ENCODE results near the gene HS2ST1.

HS2ST1 gene

DNA sequence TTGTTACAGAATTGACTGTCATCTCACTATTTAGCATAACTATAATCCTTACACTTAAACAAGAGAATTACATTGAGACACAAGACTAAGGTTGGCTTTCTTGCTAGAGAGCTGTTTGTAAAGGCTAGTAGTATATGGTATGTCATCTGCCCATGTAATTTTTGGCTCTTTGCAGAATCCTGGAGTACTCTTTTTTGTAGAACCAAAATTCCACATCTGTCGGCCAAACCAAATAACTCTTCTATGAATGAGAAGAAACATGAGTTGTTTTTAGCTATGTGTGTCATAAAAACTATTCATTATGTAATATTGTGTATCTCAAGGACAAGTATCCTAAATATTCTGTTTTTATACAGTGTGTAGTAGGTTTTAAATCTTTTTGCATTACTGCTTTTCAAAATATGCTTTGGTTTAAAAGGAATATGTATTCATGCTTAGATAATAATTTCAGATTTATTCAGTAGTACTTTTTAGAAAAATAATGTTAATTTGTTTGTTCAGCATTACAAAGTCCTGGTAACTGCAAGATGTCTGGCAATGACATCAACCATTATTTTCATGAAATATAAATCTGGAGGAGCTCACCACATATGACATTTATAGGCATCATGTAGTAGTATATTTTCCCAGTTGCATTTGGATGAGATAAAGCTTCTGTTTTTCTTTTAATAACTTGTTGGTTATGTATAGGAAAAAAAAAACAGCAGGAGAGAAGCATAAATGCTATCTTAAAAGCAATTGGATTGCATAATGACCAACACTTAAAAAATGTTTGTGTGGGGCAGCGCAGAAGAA lies 159.8 kb downstream of the HS2ST1 start:
- peak; percentile 15 for FAIRE-seq

DNA sequence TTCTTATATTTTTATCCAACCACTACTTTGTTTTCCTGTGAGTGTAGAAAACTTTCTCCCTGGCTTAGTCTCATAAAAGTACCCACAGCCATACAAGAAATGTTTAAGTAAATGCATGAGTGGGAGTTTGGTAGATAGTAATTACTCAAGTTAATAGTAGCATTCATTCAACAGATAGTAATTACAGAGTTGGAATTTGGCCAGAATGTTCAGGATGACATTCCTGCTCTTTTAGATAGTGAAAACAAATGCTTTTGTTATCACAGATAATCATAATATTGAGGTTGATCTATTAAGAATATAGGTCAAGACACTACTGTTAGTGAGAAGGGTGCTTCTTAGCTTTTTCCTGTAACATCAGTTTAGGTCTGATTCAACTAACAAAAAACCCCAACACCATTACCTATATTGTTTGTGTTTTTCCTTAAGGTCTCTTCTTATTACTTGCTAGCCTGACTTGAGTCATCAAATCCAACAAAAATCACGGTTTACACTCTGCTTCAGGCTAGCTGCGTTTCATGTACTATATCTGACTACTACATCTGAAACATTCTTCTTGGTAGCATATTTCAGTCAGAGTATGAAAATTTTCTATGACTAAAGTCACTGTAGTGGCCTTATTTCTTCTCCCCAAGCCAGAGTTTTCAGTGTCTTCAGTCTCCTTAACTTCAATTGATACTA lies 163.7 kb downstream of the HS2ST1 start:
- no peak for FAIRE-seq

DNA sequence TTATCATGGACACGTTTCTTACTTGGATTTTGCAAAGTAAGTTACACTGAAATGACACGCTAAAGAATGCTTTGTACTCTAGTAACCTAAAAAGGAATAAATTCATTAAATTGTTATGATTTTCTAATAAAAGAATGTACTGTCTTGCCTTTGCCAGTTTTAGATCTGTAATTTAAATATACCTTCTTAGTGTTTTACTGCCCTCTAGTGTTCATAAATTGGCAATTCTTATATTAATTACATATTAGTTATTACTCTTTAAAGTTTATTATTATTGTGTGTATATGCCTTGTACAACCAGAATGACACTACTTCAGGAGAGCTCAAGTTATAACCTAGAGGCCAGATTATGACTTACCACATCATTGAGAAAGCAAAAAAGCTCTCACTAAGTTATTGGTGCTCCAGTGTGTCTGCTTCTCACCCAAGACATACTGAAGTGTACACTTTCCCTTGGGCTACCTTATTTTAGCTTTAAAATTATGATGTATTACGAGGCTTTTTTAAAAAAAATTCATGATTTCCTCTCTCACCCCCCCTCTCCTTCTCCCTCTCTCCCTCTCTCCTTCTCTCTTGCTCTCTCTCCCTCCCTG lies 169.9 kb downstream of the HS2ST1 start:
- FAIRE-seq, result peak; percentile 92

DNA sequence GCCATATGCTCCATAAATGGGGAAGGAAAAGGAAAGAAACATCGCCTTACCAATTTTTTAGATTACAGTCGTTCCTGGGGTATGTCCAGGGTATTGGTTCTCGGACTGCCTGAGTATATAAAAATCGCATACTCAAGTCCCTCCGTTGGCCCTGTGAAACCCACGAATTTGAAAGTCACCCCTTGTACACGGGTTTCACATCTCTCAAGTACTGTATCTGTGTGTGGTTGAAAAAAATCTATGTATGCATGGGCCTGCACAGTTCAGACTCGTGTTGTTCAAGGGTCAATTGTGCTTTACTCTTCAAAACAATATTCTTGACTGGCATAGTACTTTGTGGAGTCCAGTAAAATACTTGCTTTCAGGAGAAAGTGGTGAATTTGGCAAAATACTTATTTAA lies 171.7 kb downstream of the HS2ST1 start:
- FAIRE-seq, result no peak

DNA sequence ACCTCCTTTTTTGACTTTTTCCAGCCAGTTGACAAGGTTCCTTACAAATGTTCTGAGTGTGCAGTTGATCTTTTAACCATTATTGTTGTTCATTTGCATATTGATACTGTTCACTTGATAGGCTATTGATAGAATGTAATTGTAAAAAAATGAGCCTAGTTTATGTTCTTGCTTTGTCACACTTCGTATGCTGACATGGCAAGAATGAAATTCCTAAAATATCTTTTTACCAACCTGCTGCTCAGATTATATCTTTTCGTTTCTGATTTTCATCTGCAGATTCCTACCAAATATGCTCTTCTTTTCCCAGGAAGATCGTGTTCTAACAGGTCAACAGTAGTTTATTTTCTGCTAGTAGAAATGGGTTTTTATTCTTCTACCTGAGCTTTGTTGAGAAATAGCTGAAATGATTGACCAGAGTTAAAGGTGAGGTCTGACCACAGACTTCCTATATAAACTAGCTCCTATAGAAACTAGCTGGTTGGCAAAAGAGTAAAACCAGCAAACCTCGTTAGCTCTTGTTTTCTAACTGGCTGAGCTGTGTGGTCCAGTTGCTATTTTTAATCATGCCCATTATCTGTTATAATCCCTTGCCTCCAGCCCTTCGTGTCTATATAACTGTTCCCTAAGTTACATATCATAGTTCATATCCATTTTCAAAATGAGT lies 174.8 kb downstream of the HS2ST1 start:
- no peak for FAIRE-seq

DNA sequence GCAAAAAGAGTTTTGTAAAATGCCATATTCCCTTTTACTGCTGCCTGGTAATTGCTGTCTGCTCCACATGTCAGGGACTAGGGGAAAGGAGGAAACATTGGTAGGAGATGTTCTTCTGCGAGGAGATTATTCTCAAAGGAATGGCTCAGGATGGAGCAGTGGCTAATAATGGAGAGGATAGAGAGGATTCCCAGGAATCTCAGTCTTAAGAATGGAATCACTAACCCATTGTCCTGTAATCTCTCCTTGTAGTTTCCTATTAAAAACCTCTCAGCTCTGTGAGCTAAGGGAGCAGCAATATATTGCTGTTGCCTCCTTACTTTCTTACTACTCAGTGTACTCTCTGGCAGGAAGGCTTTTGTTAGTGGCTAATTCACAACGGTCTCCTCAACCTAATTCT lies 175.4 kb downstream of the HS2ST1 start:
- FAIRE-seq, result no peak

DNA sequence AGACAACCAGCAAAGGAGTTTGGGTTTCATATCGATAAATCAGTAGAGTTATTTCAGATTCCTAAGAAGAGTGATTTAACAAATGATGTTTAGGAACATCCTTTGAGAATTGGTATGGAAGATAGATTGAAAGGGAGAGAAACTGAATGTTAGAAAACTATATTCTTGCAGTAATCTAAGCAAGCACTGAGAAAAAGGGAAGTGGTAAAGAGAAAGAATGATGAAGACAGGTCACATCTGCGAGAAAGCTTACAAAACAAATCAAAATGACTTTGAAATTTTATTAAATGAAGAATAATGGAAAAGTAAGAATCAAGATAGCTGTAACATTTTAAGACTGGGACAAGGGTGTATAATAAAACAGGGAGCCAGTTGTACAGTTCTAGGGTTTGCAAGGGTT lies 177.0 kb downstream of the HS2ST1 start:
- no peak for FAIRE-seq

DNA sequence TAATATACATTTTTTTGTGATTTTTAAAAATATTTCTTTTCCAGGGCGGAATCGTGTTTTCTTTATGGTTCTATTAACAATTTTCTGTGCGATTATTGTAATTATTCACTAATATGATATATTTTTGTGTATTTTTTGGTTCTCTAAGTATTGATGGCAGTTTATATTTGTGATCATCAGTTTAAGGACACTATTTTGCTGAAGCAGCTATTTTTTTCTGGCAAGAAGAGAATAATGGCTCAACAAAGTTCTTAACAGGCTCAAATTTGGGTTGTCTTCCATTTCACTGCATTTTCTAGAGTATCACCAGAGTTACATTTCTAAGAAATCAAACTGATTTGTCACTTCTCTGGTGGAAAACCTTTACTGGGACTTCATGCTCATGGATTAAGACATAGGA lies 178.4 kb downstream of the HS2ST1 start:
- no peak for FAIRE-seq

DNA sequence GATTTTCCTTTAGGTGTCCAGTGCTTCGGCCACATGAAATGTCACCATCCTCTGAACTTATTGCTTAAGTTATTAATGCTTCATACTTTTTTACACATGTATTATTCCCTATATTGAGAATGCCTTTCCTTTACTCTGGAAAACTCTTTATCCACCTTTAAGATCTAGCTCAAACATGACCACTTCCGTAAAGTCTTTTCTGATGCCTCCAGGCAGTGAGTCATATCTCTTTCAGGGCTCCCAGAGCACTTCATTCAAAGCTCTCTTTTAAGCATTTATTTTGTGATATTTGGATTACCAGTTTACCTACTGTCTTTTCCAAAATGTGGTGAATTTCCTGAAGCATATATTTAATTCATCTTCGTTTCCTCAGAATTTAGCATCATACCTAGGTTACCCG lies 178.9 kb downstream of the HS2ST1 start:
- no peak for FAIRE-seq

DNA sequence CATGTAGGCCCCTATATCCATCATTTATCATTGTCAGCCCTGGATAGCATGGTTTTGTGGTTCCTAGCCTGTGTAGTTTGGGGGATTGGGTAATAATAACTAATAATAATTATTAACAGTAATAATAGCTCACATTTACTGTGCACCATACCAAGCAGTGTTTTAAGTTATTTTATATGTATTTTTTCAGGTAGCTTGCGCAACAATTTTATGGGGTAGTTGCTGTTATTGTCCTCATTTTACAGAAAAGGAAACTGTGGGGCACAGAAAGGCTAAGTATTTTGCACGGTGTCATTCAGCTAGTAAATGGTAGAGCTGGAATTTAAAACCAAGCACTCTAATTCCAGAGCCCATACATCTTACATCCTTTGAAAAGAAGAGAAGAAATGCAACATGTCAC lies 179.8 kb downstream of the HS2ST1 start:
- FAIRE-seq, result no peak

DNA sequence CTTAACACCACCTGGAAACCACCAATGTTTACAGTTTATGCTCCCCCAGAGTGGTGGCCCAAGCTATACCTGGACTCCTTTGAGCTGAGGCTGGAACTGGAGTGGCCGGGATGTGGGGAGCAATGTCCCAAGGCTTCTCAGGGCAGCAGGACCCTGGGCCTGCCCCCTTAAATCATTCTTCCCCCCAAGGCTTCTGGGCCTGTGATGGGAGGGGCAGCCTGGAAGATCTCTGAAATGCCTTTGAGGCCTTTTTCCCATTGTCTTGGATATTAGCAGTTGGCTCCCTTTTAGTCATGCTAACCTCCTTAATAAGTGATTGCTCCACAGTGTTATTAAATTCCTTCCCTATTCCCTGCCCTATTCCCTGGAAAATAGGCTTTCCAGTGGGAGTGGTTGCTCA lies 185.8 kb downstream of the HS2ST1 start:
- no peak for FAIRE-seq

DNA sequence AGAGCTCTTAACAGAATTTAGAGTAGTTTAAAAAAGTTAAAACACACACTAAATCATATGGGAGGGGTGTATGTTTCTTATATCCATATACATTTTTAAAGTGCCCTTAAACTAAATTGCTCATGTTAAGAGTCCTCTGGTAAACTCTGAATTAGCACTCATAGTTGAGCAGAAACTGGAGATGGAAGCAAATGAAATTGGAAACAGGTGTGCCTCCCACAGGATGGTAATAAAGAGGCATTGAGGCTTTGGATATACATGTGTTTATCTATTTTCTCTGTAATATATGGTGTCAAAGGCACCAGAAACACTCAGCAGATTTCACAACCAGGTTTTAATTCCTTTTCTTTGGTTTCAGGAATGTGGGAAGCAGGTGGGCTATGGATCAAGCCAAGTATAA lies 188.6 kb downstream of the HS2ST1 start:
- no peak for FAIRE-seq

DNA sequence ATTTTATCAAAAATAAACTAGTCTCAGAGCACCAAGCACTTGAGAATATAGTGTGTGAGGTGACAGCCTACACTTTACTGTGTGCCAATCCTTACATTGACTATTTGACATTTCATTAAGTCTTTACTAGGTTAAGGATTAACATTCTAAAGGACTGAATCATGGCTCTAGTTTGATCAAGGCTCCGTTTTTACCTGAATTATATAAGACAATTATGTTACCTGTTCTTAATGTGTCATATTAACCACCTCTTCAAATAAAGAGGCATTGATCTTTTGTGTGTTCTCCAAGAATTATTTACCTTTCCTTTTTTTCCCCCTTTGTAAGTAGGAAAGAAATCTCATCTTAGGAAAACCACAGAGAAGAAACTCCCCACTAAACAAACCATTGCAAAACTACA lies 189.7 kb downstream of the HS2ST1 start:
- FAIRE-seq, result no peak

DNA sequence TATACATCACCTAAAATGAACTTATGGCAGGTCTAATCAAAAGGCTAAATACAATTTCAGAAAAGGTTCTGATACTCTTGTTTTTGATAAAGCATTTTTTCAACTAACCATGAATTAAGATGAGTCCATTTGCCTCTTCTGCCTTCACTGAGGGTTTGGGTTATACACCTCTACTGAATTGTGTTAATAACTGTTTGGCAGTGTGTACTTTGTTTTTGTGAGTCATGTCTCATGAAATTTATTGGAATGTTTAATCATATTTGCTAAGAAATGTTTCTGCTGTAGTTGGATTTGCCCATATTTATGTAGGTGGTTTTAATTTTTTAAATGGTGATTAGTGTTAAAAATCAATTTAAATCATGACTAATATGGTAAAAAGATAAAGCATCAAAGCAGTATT lies 190.5 kb downstream of the HS2ST1 start:
- no peak for FAIRE-seq

DNA sequence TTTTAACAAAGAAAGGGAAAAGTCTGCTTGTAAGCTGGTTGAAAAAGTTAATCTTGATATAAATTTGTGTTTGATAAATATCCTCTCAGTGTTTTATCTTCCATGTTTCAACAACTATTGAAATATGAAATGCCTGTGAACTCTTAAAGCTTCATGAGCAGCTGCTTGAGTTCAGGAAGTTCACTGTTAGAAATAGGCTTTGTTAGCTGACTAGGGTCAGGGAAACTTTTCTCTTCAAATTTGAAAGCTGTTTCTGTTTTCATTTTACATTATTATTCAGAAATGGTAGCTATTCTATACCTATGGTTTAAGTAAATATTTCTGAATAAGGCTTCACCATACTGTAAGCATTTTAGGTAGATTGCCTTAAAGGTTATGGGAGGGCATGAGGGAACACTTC lies 191.7 kb downstream of the HS2ST1 start:
- FAIRE-seq, result no peak

DNA sequence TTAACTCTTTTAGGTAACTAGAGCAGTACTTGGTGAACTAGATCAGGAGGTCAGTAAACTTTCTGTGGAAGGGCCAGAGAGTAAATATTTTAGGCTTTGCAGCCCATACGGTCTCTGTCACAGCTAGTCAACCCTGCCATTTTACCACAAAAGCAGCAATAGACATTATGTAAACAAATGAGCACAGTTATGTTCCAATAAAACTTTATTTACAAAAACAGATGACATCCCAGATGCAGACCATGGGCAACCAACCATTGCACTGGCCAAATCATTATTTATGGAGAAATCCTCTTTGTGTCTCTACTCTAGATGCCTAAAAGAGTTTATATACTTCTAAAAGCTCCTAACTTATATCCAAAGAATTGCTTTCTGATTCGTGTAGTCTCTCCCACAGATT lies 192.4 kb downstream of the HS2ST1 start:
- no peak for FAIRE-seq

DNA sequence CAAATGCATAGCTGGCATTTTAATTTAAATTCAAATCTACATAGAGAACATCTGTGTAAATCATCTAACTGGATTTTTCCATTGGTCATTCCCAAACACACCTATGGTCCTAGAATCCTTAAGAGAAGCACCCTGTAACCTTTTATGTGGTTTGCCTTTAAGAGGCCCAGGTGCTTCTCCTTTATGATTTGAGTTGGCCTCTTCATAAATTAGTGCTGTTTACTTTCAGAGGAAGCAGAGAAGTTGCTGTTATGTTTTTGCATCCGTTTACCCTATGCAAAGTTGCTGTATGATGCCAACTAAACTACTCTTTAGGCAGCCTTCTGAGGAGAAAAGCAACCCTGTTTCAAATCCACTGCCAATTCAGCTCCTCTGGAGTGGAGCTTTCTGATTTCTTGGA lies 193.8 kb downstream of the HS2ST1 start:
- FAIRE-seq, result no peak

DNA sequence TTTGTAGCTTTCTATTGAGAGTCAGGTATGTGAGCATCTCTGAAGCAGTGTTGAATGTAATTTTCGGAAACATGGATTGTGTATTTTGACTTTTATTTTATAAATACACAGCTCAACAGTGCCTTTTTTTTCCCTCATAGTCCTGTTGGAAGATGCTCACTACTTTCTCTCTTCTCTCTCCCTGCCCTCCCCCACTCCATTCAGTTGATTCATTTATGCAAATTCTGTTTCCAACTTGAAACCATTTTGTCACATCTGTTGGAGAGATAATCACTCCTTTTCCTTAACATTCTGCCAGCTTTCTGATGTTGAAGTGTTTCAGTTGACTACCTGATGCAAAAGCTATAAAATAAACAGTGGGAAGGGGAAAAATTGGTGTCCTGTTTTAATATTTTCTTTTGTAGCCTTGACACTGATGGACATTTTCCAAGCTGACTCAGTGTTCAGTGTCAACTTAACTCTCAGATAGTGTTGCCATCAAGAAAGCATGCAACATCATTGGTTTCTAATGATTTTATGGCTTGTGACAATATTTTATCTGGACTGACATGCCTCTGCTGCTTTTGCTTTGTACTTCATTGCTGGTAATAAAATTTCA lies 194.5 kb downstream of the HS2ST1 start:
- no peak for FAIRE-seq

DNA sequence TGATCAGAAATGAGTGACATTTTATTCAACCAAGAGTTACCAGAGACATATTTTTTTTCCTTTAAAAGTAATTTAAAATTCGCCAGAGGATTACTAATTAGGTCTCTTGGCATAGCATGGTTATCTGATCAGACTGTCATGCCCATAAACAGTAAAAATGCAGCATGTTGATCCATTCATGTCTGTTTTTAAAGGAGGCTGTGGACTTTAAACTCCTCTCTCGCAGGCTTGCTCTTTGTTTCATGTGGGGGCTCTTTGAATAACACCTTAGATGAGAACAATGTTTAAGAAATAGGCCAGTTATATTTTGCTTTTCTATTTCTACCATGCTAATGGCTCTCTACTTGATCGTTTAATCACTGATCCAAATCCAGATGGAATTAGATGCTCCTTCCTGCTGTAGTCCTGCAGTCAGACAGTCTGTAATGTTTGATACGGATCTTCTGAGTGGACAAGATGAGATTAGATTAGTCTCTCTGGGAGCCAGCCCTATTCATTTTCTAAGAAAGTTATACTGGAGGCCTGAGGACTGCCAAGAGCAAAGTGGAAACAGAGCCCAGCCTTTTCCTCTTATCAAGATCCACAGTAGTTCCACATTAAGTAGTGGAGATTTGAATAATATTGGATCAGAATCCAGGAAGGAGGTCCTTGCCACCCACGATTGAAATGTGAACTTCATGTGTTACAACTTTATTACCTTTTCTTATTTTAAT lies 197.4 kb downstream of the HS2ST1 start:
- no peak for FAIRE-seq

DNA sequence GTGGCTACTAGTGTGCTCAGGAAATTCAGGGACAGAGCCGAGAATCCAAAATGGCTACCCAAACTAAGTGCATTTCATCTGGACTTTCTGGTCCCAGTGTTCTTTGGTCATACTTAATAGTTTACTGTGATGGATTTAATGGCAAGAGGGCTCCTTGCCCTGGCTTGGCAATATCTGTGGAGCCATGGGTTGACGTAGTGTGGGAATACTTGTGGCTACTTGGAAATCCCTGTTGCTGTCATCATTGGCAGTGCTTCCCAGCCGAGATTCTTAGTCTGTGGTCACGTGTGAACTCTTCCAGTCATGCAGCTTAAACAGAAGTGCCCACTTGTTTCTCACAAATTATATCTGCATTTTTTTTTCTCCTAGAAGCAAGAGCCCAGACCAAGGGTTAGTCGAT lies 198.9 kb downstream of the HS2ST1 start:
- FAIRE-seq, result no peak

DNA sequence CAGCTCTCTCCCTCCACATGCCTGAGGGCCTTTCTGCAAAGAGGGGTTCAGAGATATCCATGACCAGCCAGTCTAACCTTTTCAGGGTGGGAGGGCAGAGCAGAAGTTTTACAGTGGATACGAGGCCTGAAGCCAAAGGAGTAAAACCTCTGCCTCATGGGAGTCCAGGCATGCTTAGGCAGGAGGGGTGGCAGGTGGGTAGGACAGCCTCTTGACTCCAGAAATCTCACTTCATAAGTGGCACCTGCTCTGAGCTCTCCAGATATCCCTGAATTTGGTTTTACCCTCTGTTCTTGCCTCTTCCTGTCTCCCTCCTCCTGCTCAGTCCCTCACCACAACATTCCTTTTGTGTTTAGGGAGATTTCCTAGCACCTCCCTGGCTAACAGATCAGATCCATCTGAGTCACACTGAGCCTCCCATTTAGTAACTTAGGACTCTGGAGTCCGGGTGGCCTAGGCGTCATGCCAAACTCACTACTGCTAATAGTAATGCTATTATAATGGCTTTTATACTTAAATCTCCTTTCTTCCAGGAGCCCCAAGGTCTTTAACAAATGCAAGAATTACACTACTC lies 201.0 kb downstream of the HS2ST1 start:
- no peak for FAIRE-seq

DNA sequence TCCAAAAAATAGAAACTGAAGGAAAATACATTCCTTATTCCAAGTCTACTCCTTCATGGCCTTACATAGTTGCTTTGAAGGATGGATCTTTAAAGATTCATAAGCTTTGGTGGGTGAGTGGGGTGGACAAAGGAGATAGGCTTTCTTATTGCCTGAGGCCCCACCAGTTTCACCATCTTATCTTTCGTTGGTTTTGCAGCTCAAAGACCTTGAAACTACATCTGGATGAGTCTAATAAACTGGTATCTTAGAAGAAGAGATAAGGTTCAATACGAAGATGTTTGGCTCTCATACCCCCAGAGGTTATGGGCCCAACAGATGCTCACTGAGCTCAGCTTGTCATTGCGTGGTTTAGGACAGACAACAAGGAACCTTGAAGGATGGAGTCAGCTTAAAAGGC lies 201.5 kb downstream of the HS2ST1 start:
- FAIRE-seq, result no peak
